Measurements from ENCODE around the gene MAP3K2.

DNA sequence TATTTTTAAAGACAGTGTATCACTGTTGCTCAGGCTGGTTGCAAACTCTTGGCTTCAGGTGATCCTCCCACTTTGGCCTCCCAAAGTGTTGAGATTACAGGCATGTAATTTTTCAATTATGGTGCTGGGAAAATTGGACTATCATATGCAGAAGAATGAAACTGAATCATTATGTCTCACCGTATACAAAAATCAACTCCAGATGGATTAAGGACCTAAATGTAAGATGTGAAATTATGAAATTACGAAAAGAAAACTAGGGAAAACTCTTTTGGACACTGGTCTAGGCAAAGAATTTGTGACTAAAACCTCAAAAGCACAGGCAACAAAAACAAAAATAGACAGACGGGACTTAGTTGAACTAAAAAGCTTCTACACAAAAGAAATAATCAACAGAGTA lies 31.2 kb downstream of the MAP3K2 start:
- TF ChIP-seq, protein P1, sequence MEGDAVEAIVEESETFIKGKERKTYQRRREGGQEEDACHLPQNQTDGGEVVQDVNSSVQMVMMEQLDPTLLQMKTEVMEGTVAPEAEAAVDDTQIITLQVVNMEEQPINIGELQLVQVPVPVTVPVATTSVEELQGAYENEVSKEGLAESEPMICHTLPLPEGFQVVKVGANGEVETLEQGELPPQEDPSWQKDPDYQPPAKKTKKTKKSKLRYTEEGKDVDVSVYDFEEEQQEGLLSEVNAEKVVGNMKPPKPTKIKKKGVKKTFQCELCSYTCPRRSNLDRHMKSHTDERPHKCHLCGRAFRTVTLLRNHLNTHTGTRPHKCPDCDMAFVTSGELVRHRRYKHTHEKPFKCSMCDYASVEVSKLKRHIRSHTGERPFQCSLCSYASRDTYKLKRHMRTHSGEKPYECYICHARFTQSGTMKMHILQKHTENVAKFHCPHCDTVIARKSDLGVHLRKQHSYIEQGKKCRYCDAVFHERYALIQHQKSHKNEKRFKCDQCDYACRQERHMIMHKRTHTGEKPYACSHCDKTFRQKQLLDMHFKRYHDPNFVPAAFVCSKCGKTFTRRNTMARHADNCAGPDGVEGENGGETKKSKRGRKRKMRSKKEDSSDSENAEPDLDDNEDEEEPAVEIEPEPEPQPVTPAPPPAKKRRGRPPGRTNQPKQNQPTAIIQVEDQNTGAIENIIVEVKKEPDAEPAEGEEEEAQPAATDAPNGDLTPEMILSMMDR (IDR thresholded peaks at IDR 0.05; ENCODE audit: control extremely low read depth in 1 of 3, insufficient read depth in 1 of 3, low read depth in 1 of 3, low read length in 3 of 3), result no peak
- TF ChIP-seq ASH2L (IDR thresholded peaks at IDR 0.05; ENCODE audit: low read length) (no peak), EZH2 (IDR thresholded peaks at IDR 0.05; ENCODE audit: low read depth, low read length, severe bottlenecking) (no peak), RBBP5 (IDR thresholded peaks at IDR 0.05; ENCODE audit: borderline replicate concordance, low read depth, low read length) (no peak), GABPA (IDR thresholded peaks at IDR 0.05; ENCODE audit: borderline replicate concordance, insufficient read depth, low read length) (no peak), TAF1 (IDR thresholded peaks at IDR 0.05; ENCODE audit: low read depth, low read length) (no peak)
- TF ChIP-seq, protein P2, sequence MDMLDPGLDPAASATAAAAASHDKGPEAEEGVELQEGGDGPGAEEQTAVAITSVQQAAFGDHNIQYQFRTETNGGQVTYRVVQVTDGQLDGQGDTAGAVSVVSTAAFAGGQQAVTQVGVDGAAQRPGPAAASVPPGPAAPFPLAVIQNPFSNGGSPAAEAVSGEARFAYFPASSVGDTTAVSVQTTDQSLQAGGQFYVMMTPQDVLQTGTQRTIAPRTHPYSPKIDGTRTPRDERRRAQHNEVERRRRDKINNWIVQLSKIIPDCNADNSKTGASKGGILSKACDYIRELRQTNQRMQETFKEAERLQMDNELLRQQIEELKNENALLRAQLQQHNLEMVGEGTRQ (IDR thresholded peaks at IDR 0.05; ENCODE audit: low read length), result no peak
- TF ChIP-seq, protein P3, sequence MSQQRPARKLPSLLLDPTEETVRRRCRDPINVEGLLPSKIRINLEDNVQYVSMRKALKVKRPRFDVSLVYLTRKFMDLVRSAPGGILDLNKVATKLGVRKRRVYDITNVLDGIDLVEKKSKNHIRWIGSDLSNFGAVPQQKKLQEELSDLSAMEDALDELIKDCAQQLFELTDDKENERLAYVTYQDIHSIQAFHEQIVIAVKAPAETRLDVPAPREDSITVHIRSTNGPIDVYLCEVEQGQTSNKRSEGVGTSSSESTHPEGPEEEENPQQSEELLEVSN (IDR thresholded peaks at IDR 0.05), result no peak
